GM19328 (cell line): ENCODE data around the gene WDR45.
A peak's percentile ranks its signal among the peaks of the same experiment; 100 is the strongest.

ENCODE experiments used
- ATAC-seq: cut with Tn5 transposase; IDR thresholded peaks from one replicate; pipeline ENCODE4 v1.9.1; 2021; ENCODE audit warnings: mild to moderate bottlenecking, moderate library complexity; ENCODE audit not compliant: unreplicated experiment

Gene WDR45

GRCh38 chrX:49075347-49075746 lies 4.3 kb downstream of the WDR45 start:
- no peak for ATAC-seq

- peak; percentile 87 for ATAC-seq
These were observed 5.8 kb downstream of the WDR45 start, which contains the start of gene PRAF2 for GRCh38 chrX:49073601-49074575. PRAF2 (minus strand) TSS chrX:49074002; CDS start chrX:49073987, 15 bp downstream.

GRCh38 chrX:49072712-49073095 lies 7.0 kb downstream of the WDR45 start:
- ATAC-seq, result no peak

- ATAC-seq, result no peak
These were observed 7.6 kb downstream of the WDR45 start for GRCh38 chrX:49071877-49072711.

- ATAC-seq, result no peak
These were observed 8.7 kb downstream of the WDR45 start for GRCh38 chrX:49070988-49071387.

GRCh38 chrX:49069038-49069437 lies 10.6 kb downstream of the WDR45 start:
- ATAC-seq, result no peak

GRCh38 chrX:49067285-49068120 lies 12.2 kb downstream of the WDR45 start:
- no peak for ATAC-seq

- no peak for ATAC-seq
These were observed 13.0 kb downstream of the WDR45 start for GRCh38 chrX:49066690-49067089.

GRCh38 chrX:49066278-49066677 lies 13.4 kb downstream of the WDR45 start:
- ATAC-seq, result no peak

- ATAC-seq, result no peak
These were observed 15.0 kb downstream of the WDR45 start for GRCh38 chrX:49064735-49065134.

- no peak for ATAC-seq
These were observed 15.4 kb downstream of the WDR45 start for GRCh38 chrX:49064303-49064702.

GRCh38 chrX:49063715-49064114 lies 16.0 kb downstream of the WDR45 start:
- no peak for ATAC-seq

GRCh38 chrX:49061916-49062315 lies 17.8 kb downstream of the WDR45 start:
- ATAC-seq, result no peak

GRCh38 chrX:49061490-49061889 lies 18.2 kb downstream of the WDR45 start:
- no peak for ATAC-seq

- ATAC-seq, result no peak
These were observed 18.8 kb downstream of the WDR45 start for GRCh38 chrX:49060914-49061313.

- ATAC-seq, result no peak
These were observed 20.0 kb downstream of the WDR45 start for GRCh38 chrX:49059681-49060085.

GRCh38 chrX:49059201-49059600 lies 20.5 kb downstream of the WDR45 start:
- no peak for ATAC-seq

- ATAC-seq, result no peak
These were observed 20.9 kb downstream of the WDR45 start, which contains the start of gene CCDC120 for GRCh38 chrX:49058794-49059193. CCDC120 (plus strand) TSS chrX:49058999; CDS start chrX:49062042, 3,043 bp downstream.

GRCh38 chrX:49054073-49054762 lies 25.5 kb downstream of the WDR45 start:
- ATAC-seq, result no peak
